Measurements from ENCODE around the gene FHIP1B. TPM values are rescaled to one million over a fixed set of nuclear protein-coding genes. Genes with fewer than 3 reads are reported as not detected.

FHIP1B gene
- total RNA-seq, 1 donor from 2014 or later, result 29.3 TPM

DNA sequence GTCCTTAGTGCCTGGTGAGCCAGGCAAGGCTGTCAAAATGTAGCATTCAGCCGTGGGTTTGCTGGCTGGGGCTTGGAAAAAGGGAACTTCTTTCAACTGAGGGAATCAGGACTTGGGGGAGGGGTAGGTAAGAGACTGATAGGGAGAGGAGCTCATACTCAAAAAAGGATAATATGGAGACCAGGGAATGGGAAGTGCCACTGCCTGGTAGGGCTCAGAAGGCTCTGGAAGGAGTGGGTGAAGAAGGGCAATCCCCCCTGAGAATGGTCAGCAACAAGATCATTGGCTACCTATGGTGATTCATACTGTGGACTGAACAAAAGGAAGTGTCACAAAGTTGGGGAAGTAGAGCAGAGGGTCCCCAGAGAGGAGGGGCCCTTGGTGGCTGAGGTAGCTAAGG is 6.3 kb upstream of the FHIP1B start:
- H3K27me3 Mint-ChIP-seq (ENCODE audit: unreplicated experiment), result peaks cover 8% of the 10 kb centered on the region
- no peak for DNase-seq (ENCODE audit: low spot score)
- no peaks in the 10 kb centered on the region for H3K4me1 Mint-ChIP-seq (ENCODE audit: unreplicated experiment)
- no peak overlapping the region for H3K4me3 Mint-ChIP-seq (ENCODE audit: unreplicated experiment)
- no peak overlapping the region for H3K27ac Mint-ChIP-seq (ENCODE audit: unreplicated experiment)
- no peaks in the 10 kb centered on the region for H3K9me3 Mint-ChIP-seq (ENCODE audit: unreplicated experiment)
- H3K36me3 Mint-ChIP-seq (ENCODE audit: low read depth, unreplicated experiment), result no peaks in the 10 kb centered on the region
- TF ChIP-seq, protein P1, sequence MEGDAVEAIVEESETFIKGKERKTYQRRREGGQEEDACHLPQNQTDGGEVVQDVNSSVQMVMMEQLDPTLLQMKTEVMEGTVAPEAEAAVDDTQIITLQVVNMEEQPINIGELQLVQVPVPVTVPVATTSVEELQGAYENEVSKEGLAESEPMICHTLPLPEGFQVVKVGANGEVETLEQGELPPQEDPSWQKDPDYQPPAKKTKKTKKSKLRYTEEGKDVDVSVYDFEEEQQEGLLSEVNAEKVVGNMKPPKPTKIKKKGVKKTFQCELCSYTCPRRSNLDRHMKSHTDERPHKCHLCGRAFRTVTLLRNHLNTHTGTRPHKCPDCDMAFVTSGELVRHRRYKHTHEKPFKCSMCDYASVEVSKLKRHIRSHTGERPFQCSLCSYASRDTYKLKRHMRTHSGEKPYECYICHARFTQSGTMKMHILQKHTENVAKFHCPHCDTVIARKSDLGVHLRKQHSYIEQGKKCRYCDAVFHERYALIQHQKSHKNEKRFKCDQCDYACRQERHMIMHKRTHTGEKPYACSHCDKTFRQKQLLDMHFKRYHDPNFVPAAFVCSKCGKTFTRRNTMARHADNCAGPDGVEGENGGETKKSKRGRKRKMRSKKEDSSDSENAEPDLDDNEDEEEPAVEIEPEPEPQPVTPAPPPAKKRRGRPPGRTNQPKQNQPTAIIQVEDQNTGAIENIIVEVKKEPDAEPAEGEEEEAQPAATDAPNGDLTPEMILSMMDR (IDR thresholded peaks at IDR 0.05; ENCODE audit: unreplicated experiment), result no peak

DNA sequence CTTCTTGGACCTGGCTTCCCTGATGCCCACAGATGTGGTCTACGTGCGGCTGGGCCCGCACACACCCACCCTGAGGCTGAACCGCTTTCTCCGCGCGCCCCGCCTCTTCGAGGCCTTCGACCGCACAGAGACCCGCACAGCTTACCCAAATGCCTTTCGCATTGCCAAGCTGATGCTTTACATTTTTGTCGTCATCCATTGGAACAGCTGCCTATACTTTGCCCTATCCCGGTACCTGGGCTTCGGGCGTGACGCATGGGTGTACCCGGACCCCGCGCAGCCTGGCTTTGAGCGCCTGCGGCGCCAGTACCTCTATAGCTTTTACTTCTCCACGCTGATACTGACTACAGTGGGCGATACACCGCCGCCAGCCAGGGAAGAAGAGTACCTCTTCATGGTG is 5.7 kb upstream of the FHIP1B start:
- H3K4me1 Mint-ChIP-seq (ENCODE audit: unreplicated experiment), result no peaks in the 10 kb centered on the region
- TF ChIP-seq, protein P1 (IDR thresholded peaks at IDR 0.05; ENCODE audit: unreplicated experiment), result no peak
- DNase-seq (ENCODE audit: low spot score), result no peak
- H3K4me3 Mint-ChIP-seq (ENCODE audit: unreplicated experiment), result no peak overlapping the region
- H3K9me3 Mint-ChIP-seq (ENCODE audit: unreplicated experiment), result no peaks in the 10 kb centered on the region
- peaks cover 5% of the 10 kb centered on the region for H3K27me3 Mint-ChIP-seq (ENCODE audit: unreplicated experiment)
- H3K27ac Mint-ChIP-seq (ENCODE audit: unreplicated experiment), result no peak overlapping the region
- H3K36me3 Mint-ChIP-seq (ENCODE audit: low read depth, unreplicated experiment), result no peaks in the 10 kb centered on the region

DNA sequence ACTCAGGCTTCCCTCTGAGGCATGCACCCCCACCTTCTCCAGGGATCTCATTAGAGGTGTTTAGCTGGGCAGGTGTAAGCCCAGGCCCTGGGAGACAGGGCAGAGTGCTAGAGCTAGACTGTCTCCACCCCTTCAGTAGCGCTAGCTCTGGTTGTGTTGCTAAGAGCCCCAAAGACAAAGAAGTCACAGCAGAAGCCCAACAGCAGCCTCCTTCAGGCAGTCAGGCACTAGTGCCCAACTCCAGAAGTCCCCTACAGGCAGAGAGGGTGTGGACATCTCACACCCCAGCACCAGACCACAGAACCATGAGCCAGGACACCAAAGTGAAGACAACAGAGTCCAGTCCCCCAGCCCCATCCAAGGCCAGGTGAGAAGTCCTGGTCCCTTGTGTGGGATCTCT is 4.5 kb upstream of the FHIP1B start, which contains the start of gene CNGA4:
Gene CNGA4, plus strand, starts transcription at position 188 of the 400 bp plus-strand sequence. Its CDS starts 118 bp downstream, at position 306.
- no peak within 1 kb of the TSS for H3K27ac Mint-ChIP-seq (ENCODE audit: unreplicated experiment)

DNA sequence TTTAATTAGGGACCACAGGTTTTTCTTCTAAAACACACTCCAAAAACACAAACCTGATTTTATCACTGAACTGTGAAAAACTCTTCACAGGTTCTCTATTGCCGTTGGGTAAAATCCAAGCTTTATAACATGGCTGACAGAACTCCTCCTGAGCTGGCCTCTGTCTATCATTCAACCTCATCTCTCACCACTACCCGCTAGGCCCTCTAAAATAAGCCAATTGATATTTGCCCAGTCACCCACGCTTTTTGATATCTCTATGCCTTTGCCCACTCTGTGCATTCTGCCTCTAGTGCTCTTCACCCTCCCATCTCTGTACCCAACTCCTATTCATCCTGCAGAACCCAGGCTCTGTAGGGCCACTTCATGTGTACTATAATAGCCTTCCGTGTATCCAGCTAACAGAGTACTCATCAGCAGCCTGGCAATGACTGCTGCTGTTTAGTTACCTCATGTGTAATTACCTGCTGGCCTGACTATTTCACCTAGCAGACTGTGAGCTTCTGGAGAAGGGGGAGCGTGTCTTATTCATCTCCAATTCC is 3.4 kb upstream of the FHIP1B start:
- Mint-ChIP-seq H3K9me3 (ENCODE audit: unreplicated experiment) (no peaks in the 10 kb centered on the region), H3K27ac (ENCODE audit: unreplicated experiment) (no peak overlapping the region), H3K27me3 (ENCODE audit: unreplicated experiment) (peaks cover 5% of the 10 kb centered on the region), H3K4me3 (ENCODE audit: unreplicated experiment) (no peak overlapping the region), H3K36me3 (ENCODE audit: low read depth, unreplicated experiment) (no peaks in the 10 kb centered on the region), H3K4me1 (ENCODE audit: unreplicated experiment) (peaks cover 11% of the 10 kb centered on the region)
- DNase-seq (ENCODE audit: low spot score), result no peak
- TF ChIP-seq, protein P1 (IDR thresholded peaks at IDR 0.05; ENCODE audit: unreplicated experiment), result no peak

More for the DNA sequence above, 4.5 kb upstream of the FHIP1B start, which contains the start of gene CNGA4:
- TF ChIP-seq, protein P1 (IDR thresholded peaks at IDR 0.05; ENCODE audit: unreplicated experiment), result no peak
- Mint-ChIP-seq H3K4me1 (ENCODE audit: unreplicated experiment) (peaks cover 5% of the 10 kb centered on the region), H3K9me3 (ENCODE audit: unreplicated experiment) (no peaks in the 10 kb centered on the region), H3K4me3 (ENCODE audit: unreplicated experiment) (no peak within 1 kb of the TSS), H3K27me3 (ENCODE audit: unreplicated experiment) (peaks cover 4% of the 10 kb centered on the region), H3K36me3 (ENCODE audit: low read depth, unreplicated experiment) (no peaks in the 10 kb centered on the region)
- DNase-seq (ENCODE audit: low spot score), result no peak

DNA sequence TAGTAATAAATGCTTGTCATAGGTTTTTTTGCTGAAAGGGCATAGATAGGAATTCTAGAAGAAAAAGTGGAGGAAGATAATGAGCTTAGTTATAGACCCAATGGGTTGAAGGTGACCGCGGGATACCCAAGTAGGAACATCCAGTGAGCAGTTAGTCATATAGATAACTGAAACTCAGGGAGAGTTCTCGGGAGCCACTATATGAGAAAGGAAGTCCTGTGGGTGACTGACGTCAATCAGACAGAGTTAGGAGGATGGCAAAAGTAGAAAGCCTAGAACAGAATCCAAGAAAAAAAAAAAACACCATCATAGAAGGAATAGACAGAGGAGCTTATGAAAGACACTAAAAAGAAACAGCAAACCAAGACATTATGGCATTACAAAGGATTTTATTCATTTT is 2.8 kb upstream of the FHIP1B start:
- H3K36me3 Mint-ChIP-seq (ENCODE audit: low read depth, unreplicated experiment), result no peaks in the 10 kb centered on the region
- peaks cover 13% of the 10 kb centered on the region for H3K4me1 Mint-ChIP-seq (ENCODE audit: unreplicated experiment)
- H3K9me3 Mint-ChIP-seq (ENCODE audit: unreplicated experiment), result no peaks in the 10 kb centered on the region
- TF ChIP-seq, protein P1 (IDR thresholded peaks at IDR 0.05; ENCODE audit: unreplicated experiment), result no peak
- peaks cover 5% of the 10 kb centered on the region for H3K27me3 Mint-ChIP-seq (ENCODE audit: unreplicated experiment)
- no peak overlapping the region for H3K4me3 Mint-ChIP-seq (ENCODE audit: unreplicated experiment)
- no peak for DNase-seq (ENCODE audit: low spot score)
- H3K27ac Mint-ChIP-seq (ENCODE audit: unreplicated experiment), result no peak overlapping the region

Data from endothelial cell (in vitro differentiated cells).